NCI-H748 (cell line): ENCODE data around the gene NOTCH1.

Experiments
- DNase-seq: peaks from one replicate; lab custom pipeline; 2025; ENCODE audit not compliant: unreplicated experiment; lab: John Stamatoyannopoulos, UW

The NOTCH1 gene

GRCh38 chr9:136518623-136519022, 27.2 kb downstream of the NOTCH1 start:
- DNase-seq: no peak

GRCh38 chr9:136517950-136518349, 27.9 kb downstream of the NOTCH1 start:
- DNase-seq: no peak

- no peak for DNase-seq
These were observed 28.7 kb downstream of the NOTCH1 start for GRCh38 chr9:136517012-136517743.

- no peak for DNase-seq
These were observed 29.6 kb downstream of the NOTCH1 start for GRCh38 chr9:136516191-136516654.

- DNase-seq: no peak
These were observed 30.6 kb downstream of the NOTCH1 start for GRCh38 chr9:136515276-136515675.

GRCh38 chr9:136514022-136514714, 31.7 kb downstream of the NOTCH1 start:
- peak; percentile 19 for DNase-seq

GRCh38 chr9:136513191-136513590, 32.7 kb downstream of the NOTCH1 start:
- DNase-seq: no peak

- no peak for DNase-seq
These were observed 33.2 kb downstream of the NOTCH1 start for GRCh38 chr9:136512651-136513071.

GRCh38 chr9:136511670-136512592, 33.9 kb downstream of the NOTCH1 start:
- DNase-seq: no peak

- no peak for DNase-seq
These were observed 34.6 kb downstream of the NOTCH1 start for GRCh38 chr9:136511144-136511669.

- DNase-seq: no peak
These were observed 35.3 kb downstream of the NOTCH1 start for GRCh38 chr9:136510561-136510960.

- DNase-seq: no peak
These were observed 36.3 kb downstream of the NOTCH1 start for GRCh38 chr9:136509549-136509948.

GRCh38 chr9:136508729-136509500, 36.9 kb downstream of the NOTCH1 start:
- no peak for DNase-seq

GRCh38 chr9:136507992-136508375, 37.9 kb downstream of the NOTCH1 start:
- DNase-seq: no peak

- no peak for DNase-seq
These were observed 38.4 kb downstream of the NOTCH1 start for GRCh38 chr9:136507221-136507991.

- no peak for DNase-seq
These were observed 39.4 kb downstream of the NOTCH1 start for GRCh38 chr9:136506425-136506824.

GRCh38 chr9:136505406-136506403, 40.1 kb downstream of the NOTCH1 start:
- DNase-seq: no peak
